CD4-positive, alpha-beta T cell (primary cell): Measurements from ENCODE around the gene SFT2D1. TPM values are rescaled to one million over a fixed set of nuclear protein-coding genes. Genes with fewer than 3 reads are reported as not detected.

ENCODE experiments used
- ATAC-seq: fragments of 200-7000 bp; cut with Tn5 transposase; one replicate; pipeline ENCODE4 v1.10.0; 2022; ENCODE audit warnings: mild to moderate bottlenecking; ENCODE audit not compliant: poor library complexity
- CTCF ChIA-PET: fragments of 350-600 bp; sonication (Branson Sonifier 250); formaldehyde crosslinking; loops from one replicate; lab custom pipeline; 2021; ENCODE audit warnings: antibody characterized with exemption, inconsistent platforms; lab: Charles Lee
- POLR2A ChIA-PET: fragments of 350-600 bp; sonication (Branson Sonifier 250); formaldehyde crosslinking; loops from one replicate; lab custom pipeline; 2021; ENCODE audit warnings: antibody characterized with exemption, inconsistent platforms; lab: Charles Lee
- DNase-seq, 14 experiments: peaks; one replicate each; pipeline ENCODE4 v3.0.0-alpha.2; 2013 to 2020; ENCODE audit warnings: mixed read lengths in 2 of 14
- H3K27ac ChIP-seq, 2 donors: one replicate each; pipeline versions ENCODE4 v1.5.1 to v1.7.0; 2013; ENCODE audit warnings: low read length in 2 of 2, low read depth in 1 of 2, mild to moderate bottlenecking in 1 of 2
- H3K27me3 ChIP-seq, 2 experiments: 1 replicate in 1 of 2; 2 replicates in 1 of 2; pipeline versions ENCODE4 v1.6.1 to v1.7.0; 2013; ENCODE audit warnings: low read length in 2 of 2, control low read depth in 1 of 2, mild to moderate bottlenecking in 1 of 2, moderate library complexity in 1 of 2; ENCODE audit not compliant: insufficient read depth in 2 of 2, control insufficient read depth in 1 of 2
- H3K36me3 ChIP-seq: one replicate; pipeline ENCODE4 v1.6.1; 2013; ENCODE audit warnings: low read length, control low read depth; ENCODE audit not compliant: insufficient read depth
- H3K4me1 ChIP-seq: one replicate; pipeline ENCODE4 v1.6.1; 2013; ENCODE audit warnings: low read length, control low read depth; ENCODE audit not compliant: insufficient read depth
- H3K4me3 ChIP-seq: one replicate; pipeline ENCODE4 v1.5.1; 2013; ENCODE audit warnings: mild to moderate bottlenecking, low read length, moderate library complexity
- H3K9me3 ChIP-seq, 2 experiments: 1 replicate in 1 of 2; 2 replicates in 1 of 2; pipeline versions ENCODE4 v1.6.1 to v1.7.0; 2013; ENCODE audit warnings: low read length in 2 of 2, mild to moderate bottlenecking in 2 of 2, control low read depth in 1 of 2, moderate library complexity in 1 of 2; ENCODE audit not compliant: control insufficient read depth in 1 of 2, insufficient read depth in 1 of 2
- H3K27ac Mint-ChIP-seq: one replicate; pipeline ENCODE4 v1.8.0; 2020; ENCODE audit warnings: mixed read lengths
- H3K27me3 Mint-ChIP-seq: one replicate; pipeline ENCODE4 v1.8.0; 2021; ENCODE audit warnings: mixed read lengths
- H3K36me3 Mint-ChIP-seq: one replicate; pipeline ENCODE4 v1.8.0; 2021; ENCODE audit warnings: low read depth, mixed read lengths
- H3K4me1 Mint-ChIP-seq: one replicate; pipeline ENCODE4 v1.8.0; 2021; ENCODE audit warnings: low read depth, mixed read lengths
- H3K4me3 Mint-ChIP-seq: one replicate; pipeline ENCODE4 v1.8.0; 2020; ENCODE audit warnings: mild to moderate bottlenecking, mixed read lengths
- H3K9me3 Mint-ChIP-seq: one replicate; pipeline ENCODE4 v1.8.0; 2020; ENCODE audit warnings: mixed read lengths
- CTCF ChIP-seq: fragments of 200-600 bp; IDR thresholded peaks from one replicate; pipeline ENCODE4 v1.8.0; 2022; ENCODE audit warnings: antibody characterized with exemption, mild to moderate bottlenecking
- intact Hi-C, 2 experiments: fragments of 100-400 bp; cut with DNase I in 1 of 2; cut with micrococcal nuclease in 1 of 2; formaldehyde crosslinking; loops; one replicate each; pipeline versions ENCODE4 v1.15.1 to v1.9.0; 2023 to 2025; cut with DNase I, micrococcal nuclease
- total RNA-seq, 174 experiments: library from RNA in 2 of 174; stranded (reverse) in 2 of 174; gene quantifications; one replicate each; pipeline ENCODE4 v1.2.3 and lab custom pipeline; 2021 to 2026

SFT2D1 gene
- total RNA-seq, 2 experiments from 2014 or later = 10.4 to 12.5 TPM

GRCh38 chr6:166308769-166309589 lies 33.4 kb downstream of the SFT2D1 start:
- H3K4me3 ChIP-seq = no peak overlapping the region
- intact Hi-C loops = no loop called here
- POLR2A ChIA-PET = interaction anchor here (0.6 kb wide), 1 partner anchor 111 kb away, joined by 3 read pairs; no protein-coding TSS in a partner anchor

GRCh38 chr6:166308033-166308768 lies 34.1 kb downstream of the SFT2D1 start, which contains the start of gene PRR18:
Gene PRR18, minus strand, starts transcription at chr6:166308392. Its CDS starts 250 bp downstream, at chr6:166308142.
- Histone ChIP-seq H3K36me3 (no peaks in the 10 kb centered on the region), H3K4me3 (no peak within 1 kb of the TSS), H3K4me1 (peaks cover 12% of the 10 kb centered on the region), H3K9me3 (peaks cover 0 to 14% of the 10 kb centered on the region in 2 experiments), H3K27ac (no peak within 1 kb of the TSS), H3K27me3 (peaks cover 29 to 59% of the 10 kb centered on the region in 2 experiments)
- POLR2A ChIA-PET = interaction anchor here (0.6 kb wide), 2 partner anchors 12 to 111 kb away, joined by 3 read pairs; no protein-coding TSS in a partner anchor
- no peak within 1 kb of the TSS for H3K27ac Mint-ChIP-seq
- H3K9me3 Mint-ChIP-seq = no peaks in the 10 kb centered on the region
- peaks cover 8% of the 10 kb centered on the region for H3K4me1 Mint-ChIP-seq
- peaks cover 59% of the 10 kb centered on the region for H3K27me3 Mint-ChIP-seq
- CTCF ChIA-PET = no interaction called here
- ATAC-seq (peak; percentile 34), DNase-seq (peak in 1 of 14 experiments; percentile 12)
- H3K36me3 Mint-ChIP-seq = no peaks in the 10 kb centered on the region
- H3K4me3 Mint-ChIP-seq = peak within 1 kb of the TSS; percentile 15
- intact Hi-C loops = no loop called here
- no peak for TF ChIP-seq CTCF

More at GRCh38 chr6:166308769-166309589, 33.4 kb downstream of the SFT2D1 start:
- Mint-ChIP-seq H3K27ac (no peak overlapping the region), H3K9me3 (no peaks in the 10 kb centered on the region), H3K27me3 (peaks cover 51% of the 10 kb centered on the region), H3K4me3 (peak overlapping the region; percentile 15), H3K4me1 (peaks cover 8% of the 10 kb centered on the region), H3K36me3 (no peaks in the 10 kb centered on the region)
- DNase-seq = no peak
- no peak for TF ChIP-seq CTCF
- peaks cover 12% of the 10 kb centered on the region for H3K4me1 ChIP-seq
- H3K27me3 ChIP-seq = peaks cover 29 to 55% of the 10 kb centered on the region in 2 experiments
- H3K27ac ChIP-seq = no peak overlapping the region
- H3K36me3 ChIP-seq = no peaks in the 10 kb centered on the region
- H3K9me3 ChIP-seq = peaks cover 0 to 14% of the 10 kb centered on the region in 2 experiments
- CTCF ChIA-PET = no interaction called here
- ATAC-seq = no peak
